ENCODE measurements around the gene HDGFL2. TPM values are rescaled to one million over a fixed set of nuclear protein-coding genes. Genes with fewer than 3 reads are reported as not detected.

Gene HDGFL2
- total RNA-seq, 1 experiment from 2014 or later: 75.2 TPM

DNA sequence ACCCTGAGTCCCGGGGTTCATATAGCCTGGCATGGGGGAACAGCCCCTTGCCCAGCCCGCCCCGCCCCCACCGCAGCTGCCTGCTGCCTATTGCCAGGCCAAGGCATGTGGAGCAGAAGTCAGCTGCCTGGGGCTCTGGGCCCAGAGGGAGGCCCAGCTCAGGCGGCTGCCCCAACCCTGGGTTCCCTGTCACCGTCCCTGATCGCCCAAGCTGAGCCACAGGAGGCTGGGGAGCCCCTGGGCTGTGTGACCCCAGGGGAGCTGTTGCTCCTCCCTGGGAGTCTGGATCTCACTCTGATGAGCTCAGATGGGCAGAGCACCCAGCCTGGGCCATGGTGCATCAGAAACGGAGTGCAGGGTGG lies 44.8 kb downstream of the HDGFL2 start:
- CTCF ChIA-PET: no interaction called here
- BruUV-seq (replicated peaks): no TSS peak
- Histone ChIP-seq H4K20me1 (ENCODE audit: insufficient read depth) (no peaks in the 10 kb centered on the region), H3K36me3 (ENCODE audit: control insufficient read depth in 1 of 2, insufficient read depth in 2 of 2, low read length in 2 of 2) (no peaks in the 10 kb centered on the region), H3K79me2 (ENCODE audit: insufficient read depth, low read length) (no peaks in the 10 kb centered on the region), H3K9me3 (ENCODE audit: control insufficient read depth in 1 of 2, insufficient read depth in 1 of 2, low read depth in 1 of 2, low read length in 2 of 2) (no peaks in the 10 kb centered on the region), H3K9me2 (ENCODE audit: insufficient read depth) (no peaks in the 10 kb centered on the region), H3K4me1 (ENCODE audit: control insufficient read depth in 1 of 2, insufficient read depth in 2 of 2, low read length in 2 of 2) (peaks cover 0 to 7% of the 10 kb centered on the region in 2 experiments; a peak in 1 of 4 replicates), H3K9ac (ENCODE audit: low read length) (no peak overlapping the region), H3K27ac (ENCODE audit: low read depth, low read length) (no peak overlapping the region), H3K4me2 (ENCODE audit: low read length) (no peak overlapping the region), H2AFZ (ENCODE audit: low read depth, low read length, poor library complexity, severe bottlenecking) (no peak overlapping the region), H3K4me3 (replicated peaks in 1 of 2; ENCODE audit: low read depth in 1 of 2, low read length in 2 of 2) (no peak overlapping the region), H3K27me3 (ENCODE audit: insufficient read depth, low read length) (no peaks in the 10 kb centered on the region)
- DNase-seq (ENCODE audit: low read depth, low spot score) (no peak), ATAC-seq (no peak)
- RAD21 ChIA-PET (ENCODE audit: low non-redundant PET in 1 of 2, low total read pairs in 2 of 2, uncharacterized antibody in 2 of 2, unreplicated experiment in 2 of 2): no interaction called here
- no peak for TF ChIP-seq TCF7L2 (IDR thresholded peaks at IDR 0.05; ENCODE audit: borderline replicate concordance, extremely low read depth, insufficient read depth, insufficient read length)
- no peak for TF ChIP-seq SIN3A (IDR thresholded peaks at IDR 0.05; ENCODE audit: low read depth)
- POLR2A ChIA-PET: no interaction called here
- intact Hi-C loops (cut with micrococcal nuclease): no loop called here

DNA sequence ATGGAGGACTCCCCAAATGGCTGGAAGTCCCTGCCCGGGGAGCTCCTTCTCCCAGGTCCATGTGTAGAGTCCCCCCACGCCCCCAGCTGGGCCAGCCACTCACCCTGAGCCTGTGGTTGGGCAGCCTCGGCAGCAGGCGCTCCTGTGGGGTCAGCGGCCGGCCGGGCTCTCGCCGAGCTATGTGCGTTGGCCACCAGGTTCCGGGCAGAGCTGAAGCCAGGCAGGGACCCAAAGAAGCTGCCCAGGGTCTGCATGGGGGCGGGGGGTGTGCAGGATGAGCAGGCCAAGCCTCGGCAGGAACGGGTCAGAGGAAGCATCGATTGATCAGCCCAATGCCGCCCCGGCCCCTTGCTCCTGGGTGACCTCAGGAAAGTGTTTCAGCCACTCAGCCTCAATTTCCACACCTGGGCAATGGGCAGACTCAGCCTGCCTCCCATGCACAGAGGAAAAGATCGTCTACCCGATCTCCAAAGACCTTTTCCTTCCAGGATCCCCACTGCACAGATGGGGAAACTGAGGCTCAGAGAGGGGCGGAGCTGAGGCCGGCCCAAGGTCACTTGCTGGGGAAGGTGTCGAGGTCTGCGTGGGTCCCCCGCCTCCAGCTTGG lies 45.5 kb downstream of the HDGFL2 start:
- Histone ChIP-seq H3K27me3 (ENCODE audit: insufficient read depth, low read length) (no peaks in the 10 kb centered on the region), H4K20me1 (ENCODE audit: insufficient read depth) (no peaks in the 10 kb centered on the region), H3K4me1 (ENCODE audit: control insufficient read depth in 1 of 2, insufficient read depth in 2 of 2, low read length in 2 of 2) (peaks cover 0 to 7% of the 10 kb centered on the region in 2 experiments; a peak in 1 of 4 replicates), H3K36me3 (ENCODE audit: control insufficient read depth in 1 of 2, insufficient read depth in 2 of 2, low read length in 2 of 2) (no peaks in the 10 kb centered on the region), H3K4me3 (replicated peaks in 1 of 2; ENCODE audit: low read depth in 1 of 2, low read length in 2 of 2) (no peak overlapping the region), H3K79me2 (ENCODE audit: insufficient read depth, low read length) (no peaks in the 10 kb centered on the region), H2AFZ (ENCODE audit: low read depth, low read length, poor library complexity, severe bottlenecking) (no peak overlapping the region), H3K9me2 (ENCODE audit: insufficient read depth) (no peaks in the 10 kb centered on the region), H3K4me2 (ENCODE audit: low read length) (no peak overlapping the region), H3K9ac (ENCODE audit: low read length) (no peak overlapping the region), H3K27ac (ENCODE audit: low read depth, low read length) (no peak overlapping the region), H3K9me3 (ENCODE audit: control insufficient read depth in 1 of 2, insufficient read depth in 1 of 2, low read depth in 1 of 2, low read length in 2 of 2) (no peaks in the 10 kb centered on the region)
- intact Hi-C loops (cut with micrococcal nuclease): no loop called here
- TF ChIP-seq EGR1 (IDR thresholded peaks at IDR 0.05; ENCODE audit: low read depth): no peak
- TF ChIP-seq POLR2AphosphoS5 (IDR thresholded peaks at IDR 0.05; ENCODE audit: low read depth, low read length): no peak
- TF ChIP-seq ELF1 (IDR thresholded peaks at IDR 0.05; ENCODE audit: borderline replicate concordance, low read depth): no peak
- no peak for TF ChIP-seq SIN3A (IDR thresholded peaks at IDR 0.05; ENCODE audit: low read depth)
- TF ChIP-seq, protein P1, sequence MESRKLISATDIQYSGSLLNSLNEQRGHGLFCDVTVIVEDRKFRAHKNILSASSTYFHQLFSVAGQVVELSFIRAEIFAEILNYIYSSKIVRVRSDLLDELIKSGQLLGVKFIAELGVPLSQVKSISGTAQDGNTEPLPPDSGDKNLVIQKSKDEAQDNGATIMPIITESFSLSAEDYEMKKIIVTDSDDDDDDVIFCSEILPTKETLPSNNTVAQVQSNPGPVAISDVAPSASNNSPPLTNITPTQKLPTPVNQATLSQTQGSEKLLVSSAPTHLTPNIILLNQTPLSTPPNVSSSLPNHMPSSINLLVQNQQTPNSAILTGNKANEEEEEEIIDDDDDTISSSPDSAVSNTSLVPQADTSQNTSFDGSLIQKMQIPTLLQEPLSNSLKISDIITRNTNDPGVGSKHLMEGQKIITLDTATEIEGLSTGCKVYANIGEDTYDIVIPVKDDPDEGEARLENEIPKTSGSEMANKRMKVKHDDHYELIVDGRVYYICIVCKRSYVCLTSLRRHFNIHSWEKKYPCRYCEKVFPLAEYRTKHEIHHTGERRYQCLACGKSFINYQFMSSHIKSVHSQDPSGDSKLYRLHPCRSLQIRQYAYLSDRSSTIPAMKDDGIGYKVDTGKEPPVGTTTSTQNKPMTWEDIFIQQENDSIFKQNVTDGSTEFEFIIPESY (IDR thresholded peaks at IDR 0.05; ENCODE audit: extremely low read depth, insufficient replicate concordance, low read length): no peak
- ChIA-PET CTCF (no interaction called here), POLR2A (no interaction called here), RAD21 (ENCODE audit: low non-redundant PET in 1 of 2, low total read pairs in 2 of 2, uncharacterized antibody in 2 of 2, unreplicated experiment in 2 of 2) (no interaction called here)
- ATAC-seq: no peak
- no peak for DNase-seq (ENCODE audit: low read depth, low spot score)
- BruUV-seq (replicated peaks): no TSS peak
